GM18909 (cell line): ENCODE measurements around the gene LSM10.

Experiments
- ATAC-seq: cut with Tn5 transposase; IDR thresholded peaks from one replicate; pipeline ENCODE4 v1.9.1; 2021; ENCODE audit warnings: mild to moderate bottlenecking; ENCODE audit not compliant: unreplicated experiment, poor library complexity

The LSM10 gene

DNA sequence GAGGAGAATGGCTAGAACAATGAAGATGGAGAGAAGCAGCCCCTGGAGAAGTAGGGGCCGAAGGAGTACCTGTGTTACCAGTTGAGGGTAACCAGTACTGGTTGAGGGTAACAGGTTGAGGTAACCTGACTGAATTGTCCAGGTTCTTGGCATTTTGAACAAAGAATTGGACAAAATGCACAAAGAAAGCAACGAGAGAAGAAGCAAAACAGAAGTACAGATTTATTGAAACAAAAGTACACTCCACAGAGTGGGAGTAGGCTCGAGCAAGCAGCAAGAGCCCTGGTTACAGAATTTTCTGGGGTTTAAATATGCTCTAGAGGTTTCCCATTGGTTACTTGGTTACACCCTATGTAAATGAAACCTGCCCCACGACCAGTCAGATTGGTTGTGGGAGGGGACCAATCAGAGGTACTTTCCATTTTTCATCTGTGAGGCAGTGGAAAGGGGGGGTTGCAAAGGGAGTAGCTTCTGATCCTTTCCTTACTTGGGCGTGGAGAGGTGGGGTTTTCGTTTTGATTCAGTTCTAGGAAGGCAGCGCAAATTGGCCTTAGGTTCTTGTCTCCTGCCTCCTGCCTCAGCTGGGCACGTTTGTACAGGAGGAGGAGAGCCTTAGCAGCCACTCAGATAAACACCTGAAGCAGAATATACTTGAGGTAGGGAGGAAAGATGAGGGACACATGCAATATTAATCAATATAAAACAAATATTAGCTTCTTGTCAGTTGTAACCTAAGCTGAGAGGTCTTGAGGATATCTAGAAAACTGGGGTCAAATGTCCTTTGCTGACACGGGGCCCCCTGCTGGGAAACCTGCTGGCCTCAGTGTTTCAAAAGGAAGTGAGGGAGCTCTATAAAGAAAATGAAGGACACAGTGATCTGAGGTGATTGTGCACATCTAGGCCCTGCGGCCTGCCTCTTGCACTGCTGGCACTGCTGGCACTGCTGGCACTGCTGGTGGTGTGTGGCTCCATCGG, 14.3 kb upstream of the LSM10 start:
- no peak for ATAC-seq

DNA sequence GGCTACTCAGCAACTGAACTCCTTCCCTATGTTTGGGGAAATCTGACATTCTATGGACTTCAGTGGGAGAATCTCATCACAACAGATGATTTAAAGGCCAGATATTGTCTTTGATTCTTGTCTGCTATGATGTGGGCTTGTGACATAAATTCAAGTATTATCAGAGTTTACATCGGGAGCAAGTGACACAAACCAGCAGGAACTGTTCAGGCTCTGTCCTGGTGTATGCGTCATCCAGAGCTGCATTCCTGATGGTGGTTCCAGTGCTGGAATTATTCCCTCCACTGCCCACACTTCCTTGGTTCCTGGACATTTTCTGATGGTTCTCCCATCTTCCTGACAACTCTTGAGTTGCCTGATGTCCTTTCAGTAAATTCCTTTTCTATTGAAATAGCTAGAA, 10.8 kb upstream of the LSM10 start:
- no peak for ATAC-seq

DNA sequence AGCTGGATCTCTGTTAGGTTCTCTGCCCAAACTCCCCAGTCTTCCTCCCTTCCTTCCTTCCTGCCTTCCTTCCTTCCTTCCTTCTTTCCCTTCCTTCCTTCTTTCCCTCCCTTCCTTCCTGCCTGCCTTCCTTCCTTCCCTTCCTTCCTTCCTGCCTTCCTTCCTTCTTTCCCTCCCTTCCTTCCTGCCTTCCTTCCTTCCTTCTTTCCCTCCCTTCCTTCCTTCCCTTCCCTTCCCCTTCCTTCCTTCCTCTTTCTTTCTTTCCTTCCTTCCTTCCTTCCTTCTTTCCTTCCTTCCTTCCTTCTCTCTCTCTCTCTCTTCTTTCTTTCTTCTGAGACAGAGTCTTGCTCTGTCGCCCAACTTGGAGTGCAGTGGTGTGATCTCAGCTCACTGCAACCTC, 8.7 kb upstream of the LSM10 start:
- no peak for ATAC-seq

DNA sequence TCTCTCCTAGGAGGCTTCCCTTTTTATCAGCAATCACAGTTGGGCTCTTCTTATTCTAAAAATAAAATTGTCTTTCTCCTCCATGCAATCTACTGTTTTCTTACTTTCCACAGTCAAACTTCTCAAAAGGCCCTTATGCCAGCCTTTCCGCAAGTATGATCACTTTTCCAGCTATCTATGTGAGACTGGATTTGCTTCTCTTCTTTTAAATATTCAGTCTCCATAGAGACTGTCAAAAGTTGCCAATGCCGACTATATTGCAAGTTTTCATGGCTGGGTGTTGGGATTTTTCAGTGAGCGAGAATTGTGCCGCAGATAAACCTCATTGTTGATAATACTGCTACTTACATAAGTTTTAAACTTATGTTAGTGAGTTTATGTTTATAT, 4.8 kb upstream of the LSM10 start:
- no peak for ATAC-seq

DNA sequence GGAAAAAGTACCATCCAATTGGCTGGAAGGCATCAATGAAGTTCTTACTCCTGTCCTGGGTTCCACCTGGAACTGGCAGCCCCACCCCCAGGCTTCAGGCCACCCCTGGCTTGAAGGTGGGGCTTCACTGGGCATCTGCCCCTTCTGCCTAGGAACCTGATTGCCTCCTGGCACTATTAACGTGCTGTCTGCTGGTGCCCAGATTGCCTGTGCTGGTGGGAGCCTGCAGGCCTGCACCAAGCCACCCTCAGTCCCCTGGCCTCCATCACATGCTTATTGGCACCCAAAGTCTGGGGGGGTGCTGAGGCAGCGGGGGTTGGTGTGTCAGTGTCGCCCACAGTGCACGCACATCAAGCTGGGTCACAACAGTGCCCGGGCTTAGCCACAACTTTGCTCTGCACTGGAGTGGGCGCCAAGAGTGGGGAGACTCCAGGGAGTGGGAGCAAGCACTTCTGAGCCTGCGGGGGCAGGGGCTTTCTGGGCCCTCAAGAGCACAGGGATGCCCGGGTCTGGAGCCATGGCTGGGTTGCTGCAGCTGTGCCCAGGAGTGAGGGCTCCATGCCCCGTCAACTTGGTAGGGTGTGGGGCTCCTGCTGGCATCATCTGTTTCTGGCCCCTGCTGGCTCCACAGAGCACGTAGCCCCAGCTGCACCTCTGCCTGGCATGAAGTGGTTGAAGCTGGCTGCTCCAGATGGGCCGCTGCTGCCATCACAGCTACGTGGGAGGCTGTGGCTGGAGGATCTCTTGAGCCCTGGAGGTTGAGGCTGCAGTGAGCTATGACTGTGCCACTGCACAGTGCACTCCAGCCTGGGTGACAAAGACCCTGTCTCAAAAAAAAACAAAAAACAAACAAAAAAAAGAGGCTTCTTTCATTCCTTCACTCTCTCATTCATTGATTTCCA, 4.1 kb upstream of the LSM10 start:
- ATAC-seq, result no peak

DNA sequence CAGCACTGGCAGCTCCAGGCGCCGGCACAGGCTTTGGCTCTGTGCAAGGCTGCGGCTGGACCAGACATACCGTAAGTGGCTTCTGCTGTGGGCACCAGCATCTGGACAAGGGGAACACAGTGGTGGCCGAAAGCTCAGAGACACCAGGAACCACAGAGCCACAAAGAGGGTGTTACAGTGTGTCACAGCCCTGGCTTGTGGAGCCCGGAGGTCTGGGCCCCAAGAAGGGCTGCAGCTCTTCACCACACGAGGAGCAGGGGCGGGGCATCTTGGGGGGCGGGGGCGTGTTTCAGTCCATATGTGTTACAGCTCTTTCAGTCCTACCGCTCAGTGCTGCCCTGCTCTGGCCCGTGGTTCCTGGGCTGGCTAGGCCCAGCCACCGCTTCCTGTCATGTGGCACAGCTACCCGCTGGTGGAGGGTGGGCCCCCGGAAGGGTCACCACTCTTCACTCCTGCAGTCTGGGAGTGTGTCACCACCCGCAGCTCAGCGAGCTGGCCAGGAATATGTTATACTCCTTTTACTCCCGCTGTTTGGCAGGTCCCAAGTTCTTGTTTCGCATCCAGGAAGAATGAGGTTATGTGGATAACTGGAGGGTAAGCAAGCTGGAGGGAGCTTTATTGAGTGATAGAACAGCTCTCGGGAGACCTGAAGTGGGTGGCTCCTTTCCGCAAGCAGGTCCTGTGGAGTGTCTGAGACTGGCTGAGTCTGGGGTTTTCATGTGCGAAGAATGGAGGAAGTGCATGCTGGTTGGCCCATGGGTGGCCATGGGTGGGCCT, 3.3 kb upstream of the LSM10 start:
- ATAC-seq, result peak; percentile 42

DNA sequence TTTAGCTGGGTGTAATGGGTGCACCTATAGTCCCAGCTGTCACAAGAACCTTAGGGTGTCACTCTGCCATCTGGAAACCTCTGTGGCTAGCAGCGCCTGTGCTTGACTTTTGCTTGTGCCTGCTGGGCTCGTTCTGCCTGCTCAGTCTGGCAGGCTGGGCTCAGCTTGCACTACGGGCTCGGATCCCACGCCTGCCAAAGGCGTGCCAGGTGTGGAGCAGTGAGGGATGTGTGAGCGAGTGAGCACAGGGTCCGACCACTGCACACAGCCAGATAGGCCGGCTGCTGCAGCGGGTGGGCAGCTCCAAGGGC, 2.8 kb upstream of the LSM10 start:
- no peak for ATAC-seq

DNA sequence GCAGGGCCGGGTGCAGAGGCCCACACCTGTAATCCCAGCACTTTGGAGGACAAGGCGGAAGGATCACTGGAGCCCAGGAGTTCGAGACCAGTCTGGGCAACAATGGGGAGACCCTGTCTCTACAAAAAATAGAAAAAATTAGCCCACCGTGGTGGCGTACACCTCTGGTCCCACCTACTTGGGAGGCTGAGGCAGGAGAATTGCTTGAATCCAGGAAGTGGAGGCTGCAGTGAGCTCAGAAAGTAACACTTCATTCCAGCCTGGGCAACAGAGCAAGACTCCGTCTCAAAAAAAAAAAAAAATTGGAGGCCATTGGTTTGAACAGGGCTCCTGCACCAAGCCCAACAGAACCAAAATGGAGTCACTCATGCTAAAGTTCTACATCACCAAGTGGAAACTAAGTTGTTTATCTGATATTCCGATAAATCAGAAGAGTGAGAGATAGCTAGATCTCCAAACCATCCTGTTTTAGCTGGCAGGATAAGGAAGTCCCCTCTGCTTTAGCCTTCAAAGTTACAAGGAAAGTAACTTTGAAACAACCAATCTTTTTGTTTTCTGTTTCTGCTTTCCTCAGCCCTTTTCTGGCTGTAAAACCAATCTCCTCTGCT, 766 bp upstream of the LSM10 start:
- ATAC-seq, result no peak

DNA sequence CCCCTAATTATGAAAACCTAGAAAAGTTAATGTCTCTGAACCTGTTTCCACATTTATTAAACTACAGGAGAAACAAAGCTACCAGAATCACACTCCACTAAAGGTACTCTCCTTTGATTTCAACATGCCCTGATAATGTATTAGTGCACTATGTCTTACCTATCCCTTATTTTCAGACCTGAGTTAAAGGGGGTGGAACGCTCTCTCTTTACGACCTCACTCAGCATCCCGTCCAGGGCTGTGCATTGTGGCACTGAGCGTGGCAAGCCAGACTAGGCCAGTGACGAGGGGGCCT, 678 bp downstream of the LSM10 start:
- ATAC-seq, result peak; percentile 19

DNA sequence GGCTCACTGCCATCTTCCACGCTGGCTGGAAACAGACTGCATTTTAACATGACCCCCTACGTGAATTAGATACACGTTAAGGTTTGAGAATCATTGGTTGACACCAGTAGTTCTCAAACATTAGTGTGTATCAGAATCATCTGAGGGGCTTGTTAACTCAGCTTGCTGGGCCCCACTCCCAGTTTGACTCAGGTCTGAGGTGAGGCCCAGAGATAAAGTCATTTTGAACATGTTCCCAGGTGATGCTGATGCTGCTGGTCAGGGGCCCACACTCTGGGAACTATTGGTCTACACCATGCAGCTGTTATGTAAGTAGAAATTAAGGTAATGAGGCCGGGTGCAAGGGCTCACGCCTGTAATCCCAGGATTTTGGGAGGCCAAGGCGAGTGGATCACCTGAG, 1.3 kb downstream of the LSM10 start:
- no peak for ATAC-seq

DNA sequence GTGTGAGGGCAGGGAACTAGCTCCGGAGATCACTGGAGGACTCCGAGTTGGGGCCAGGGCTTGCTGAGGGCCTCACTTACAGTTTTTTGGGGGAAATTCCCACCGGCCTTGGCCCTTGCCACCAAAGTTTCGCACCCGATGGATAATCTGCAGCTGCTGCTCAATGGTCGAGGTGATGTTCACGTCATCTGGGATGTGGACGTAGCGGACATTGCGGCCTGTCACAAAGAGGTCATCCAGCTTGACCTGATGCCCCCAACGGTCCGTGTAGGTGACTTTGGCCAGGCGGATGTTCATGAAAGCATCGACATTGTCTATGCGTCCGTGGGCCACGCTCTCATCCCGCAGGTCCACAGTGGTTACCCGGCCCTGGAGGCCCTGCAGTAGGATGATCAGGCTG, 4.0 kb downstream of the LSM10 start:
- no peak for ATAC-seq

DNA sequence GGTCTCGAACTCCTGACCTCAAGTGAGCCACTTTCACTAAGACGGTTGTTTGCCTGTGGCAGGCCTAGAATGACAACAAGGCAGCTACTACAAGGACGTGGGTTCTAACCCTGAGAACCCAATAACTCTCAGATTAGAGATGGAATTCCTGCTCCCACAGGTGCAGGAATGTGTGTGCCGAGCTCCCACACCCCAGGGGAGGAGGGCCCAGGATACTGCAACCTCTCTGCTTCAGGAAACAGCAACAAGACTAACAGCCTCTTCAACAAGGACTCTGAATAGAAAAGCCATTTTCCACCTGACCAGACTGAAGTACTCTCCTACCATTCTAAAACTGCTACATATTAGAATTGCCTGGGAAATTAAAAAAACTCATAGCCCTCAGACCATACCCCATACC, 4.9 kb downstream of the LSM10 start:
- no peak for ATAC-seq

DNA sequence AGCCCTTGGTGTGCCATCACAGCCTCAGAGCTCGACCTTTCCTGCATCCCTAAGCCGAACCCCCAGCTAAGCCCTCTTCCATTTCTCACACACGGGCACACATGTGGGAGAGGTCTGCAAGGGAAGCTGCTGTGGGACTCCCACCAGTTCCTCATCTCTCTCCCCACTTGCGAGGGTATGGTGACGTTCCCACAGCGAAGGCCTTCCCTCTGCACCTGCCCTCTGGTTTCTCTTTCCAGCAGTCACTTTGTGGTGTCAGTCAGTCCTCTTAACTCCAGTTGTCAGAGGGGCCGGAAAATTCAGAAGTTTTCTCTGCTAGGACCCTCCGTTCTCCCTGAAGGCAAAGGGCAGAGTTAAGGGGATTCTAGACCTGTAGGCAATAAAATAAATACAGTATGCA, 6.4 kb downstream of the LSM10 start:
- no peak for ATAC-seq

DNA sequence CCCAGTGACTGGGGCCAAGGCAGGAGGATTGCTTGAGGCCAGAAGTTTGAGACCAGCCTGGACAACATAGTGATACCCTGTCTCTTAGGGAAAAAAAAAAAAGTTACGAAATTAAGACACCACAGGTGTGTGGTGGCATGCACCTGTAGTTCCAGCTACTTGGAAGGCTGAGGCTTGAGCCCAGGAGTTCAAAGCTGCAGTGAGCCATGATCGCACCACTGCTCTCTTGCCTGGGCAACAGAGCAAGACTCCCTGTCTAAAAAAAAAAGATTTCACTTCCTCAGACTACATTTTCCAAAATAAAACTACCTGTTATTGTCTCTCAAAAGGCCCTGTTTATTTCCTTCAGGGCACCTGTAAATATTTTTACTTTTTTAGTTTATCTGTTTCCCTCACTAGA, 7.3 kb downstream of the LSM10 start:
- no peak for ATAC-seq

DNA sequence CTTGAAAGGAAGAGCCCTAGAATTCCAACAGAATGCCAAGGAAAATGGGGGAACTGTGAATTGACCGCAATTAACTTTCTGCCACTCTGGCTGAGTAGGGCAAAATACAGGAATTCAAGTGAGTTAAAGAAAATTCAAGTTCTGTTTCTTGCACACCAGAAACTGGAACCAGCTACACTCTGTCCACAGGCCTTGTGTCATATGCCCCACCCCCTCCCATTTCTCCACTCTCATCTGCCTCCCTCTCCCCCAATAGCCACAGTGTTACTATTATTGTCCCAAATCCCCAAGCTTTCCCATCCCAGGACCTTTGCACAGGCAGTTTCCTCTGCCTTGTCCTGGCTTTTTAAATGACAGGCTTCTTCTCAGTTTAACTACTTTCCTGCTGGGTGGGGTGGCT, 7.7 kb downstream of the LSM10 start:
- ATAC-seq, result no peak

DNA sequence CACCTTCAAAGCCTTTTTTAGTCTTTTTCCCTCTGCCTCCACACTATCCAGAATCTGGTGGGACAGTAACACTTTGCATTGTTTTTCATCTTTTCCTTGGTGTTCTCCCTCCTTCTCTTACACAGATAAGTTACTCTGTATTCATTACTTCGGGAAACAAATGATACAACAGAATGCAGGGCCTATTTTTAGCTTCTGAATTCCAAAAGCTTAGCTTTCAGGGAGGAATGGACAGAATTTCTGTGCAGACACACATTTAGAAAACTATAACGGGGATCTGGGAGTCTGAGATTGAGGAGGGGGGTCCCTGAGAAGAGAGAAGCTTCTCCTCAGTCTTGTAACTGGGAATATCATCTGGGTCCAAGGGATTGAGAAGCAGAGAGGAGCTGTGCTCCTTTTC, 8.4 kb downstream of the LSM10 start:
- no peak for ATAC-seq

DNA sequence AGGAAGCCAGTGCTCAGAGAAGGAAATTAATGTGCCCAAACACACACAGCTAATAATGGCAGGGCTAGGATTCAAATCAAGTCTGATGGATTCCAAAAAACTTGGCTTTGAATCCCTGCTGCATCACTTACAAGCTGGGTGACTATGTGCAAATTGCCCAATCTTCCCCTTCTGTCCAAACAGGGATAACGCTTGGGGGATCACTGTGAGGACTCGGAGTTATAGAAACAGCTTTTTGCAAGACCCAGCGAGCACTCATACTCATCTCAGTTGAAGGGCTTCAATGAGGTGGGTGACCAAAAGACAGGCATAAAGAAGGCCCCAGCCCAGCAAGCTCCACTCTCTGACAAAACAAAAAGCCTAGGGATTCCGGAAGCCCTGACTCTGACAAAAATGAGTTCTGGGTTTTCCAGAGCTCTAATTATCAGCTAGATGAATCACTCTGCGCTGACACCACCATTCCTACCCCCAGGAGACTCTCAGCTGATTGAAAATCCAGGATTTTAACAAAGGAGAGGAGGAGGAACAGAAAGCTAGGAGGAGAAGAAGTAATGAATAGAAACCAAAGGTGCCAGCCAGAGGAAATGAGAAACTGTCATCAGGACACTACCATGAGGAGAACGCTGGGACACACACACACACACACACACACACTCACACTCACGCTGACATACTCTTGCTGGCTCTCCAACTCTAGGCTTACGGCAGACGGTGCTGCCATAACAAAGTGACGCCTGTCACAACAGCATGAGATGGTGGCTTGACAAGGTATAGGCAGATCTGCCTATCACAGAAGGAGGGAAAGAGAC, 10.4 kb downstream of the LSM10 start:
- ATAC-seq, result no peak

DNA sequence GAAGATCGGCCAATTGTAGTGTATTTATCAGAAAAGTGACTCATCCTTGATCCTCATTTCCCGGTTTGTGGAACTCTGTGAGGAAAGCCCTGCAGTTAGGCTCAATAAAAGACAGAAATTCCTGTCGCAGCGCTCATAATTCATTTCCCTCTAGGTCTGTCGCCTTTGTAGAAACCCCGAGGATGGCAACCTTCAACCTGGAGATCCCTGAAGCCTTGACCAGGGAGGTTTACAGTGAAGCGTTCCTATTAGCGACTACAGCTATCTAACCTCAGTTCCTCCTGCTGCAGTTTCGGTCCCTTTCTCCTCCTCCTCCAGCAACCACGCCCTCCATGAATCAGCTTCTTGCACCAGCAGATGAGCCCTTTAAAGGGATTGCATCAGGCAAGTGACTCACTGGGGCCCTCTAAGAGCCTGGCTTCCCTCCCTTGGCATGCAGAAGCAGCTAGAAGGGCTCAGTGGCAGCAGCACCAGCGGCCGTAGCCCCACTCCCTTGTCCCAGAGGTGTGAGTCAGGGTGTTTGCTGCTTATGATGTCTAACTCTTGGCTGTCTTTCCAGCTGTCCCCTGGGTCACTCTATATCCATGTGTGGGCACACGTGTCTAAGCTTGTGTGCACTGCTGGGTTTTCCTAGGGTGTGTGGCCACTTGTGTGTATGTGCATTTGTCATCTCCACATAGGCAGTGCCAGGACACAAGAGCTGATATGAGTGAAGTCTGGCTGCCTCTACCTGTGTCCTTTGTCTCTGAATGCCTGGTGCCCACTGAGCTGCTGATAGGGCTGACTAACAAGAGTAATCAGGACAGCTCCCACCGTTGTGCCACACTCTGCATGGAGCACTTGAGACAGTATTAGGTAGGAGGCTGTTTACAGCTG, 11.2 kb downstream of the LSM10 start:
- ATAC-seq, result peak; percentile 49
